C4-2B (cell line): Measurements from ENCODE around the gene IL1R2.

ENCODE experiments used
- ZFX ChIP-seq: fragments of 450-650 bp; IDR thresholded peaks from 2 replicates; pipeline ENCODE4 v1.6.1; 2017
- TF ChIP-seq, protein P1 (sequence below): fragments of 450-650 bp; conservative IDR thresholded peaks from 2 replicates; pipeline ENCODE4 v1.5.1; 2017; ENCODE audit warnings: mild to moderate bottlenecking

DNA sequence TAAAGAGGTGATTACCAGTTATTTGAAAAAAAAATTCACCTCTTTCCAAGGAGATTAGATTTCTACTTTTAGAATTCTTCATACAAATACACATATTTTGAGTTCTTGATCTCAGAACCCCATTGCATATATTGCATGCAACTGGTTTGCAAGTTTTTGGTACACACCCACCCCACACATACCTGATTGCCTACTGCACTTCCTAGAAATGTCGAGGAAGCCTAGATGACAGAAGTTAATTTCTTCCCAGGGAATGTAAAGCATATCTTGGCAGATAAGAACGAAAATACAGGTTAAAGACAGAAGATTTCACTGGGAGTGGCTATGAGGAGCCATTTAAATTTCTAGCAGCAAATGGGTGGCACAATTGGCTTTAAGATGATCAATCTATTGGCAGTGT, 83.7 kb downstream of the IL1R2 start:
- TF ChIP-seq, protein P1, sequence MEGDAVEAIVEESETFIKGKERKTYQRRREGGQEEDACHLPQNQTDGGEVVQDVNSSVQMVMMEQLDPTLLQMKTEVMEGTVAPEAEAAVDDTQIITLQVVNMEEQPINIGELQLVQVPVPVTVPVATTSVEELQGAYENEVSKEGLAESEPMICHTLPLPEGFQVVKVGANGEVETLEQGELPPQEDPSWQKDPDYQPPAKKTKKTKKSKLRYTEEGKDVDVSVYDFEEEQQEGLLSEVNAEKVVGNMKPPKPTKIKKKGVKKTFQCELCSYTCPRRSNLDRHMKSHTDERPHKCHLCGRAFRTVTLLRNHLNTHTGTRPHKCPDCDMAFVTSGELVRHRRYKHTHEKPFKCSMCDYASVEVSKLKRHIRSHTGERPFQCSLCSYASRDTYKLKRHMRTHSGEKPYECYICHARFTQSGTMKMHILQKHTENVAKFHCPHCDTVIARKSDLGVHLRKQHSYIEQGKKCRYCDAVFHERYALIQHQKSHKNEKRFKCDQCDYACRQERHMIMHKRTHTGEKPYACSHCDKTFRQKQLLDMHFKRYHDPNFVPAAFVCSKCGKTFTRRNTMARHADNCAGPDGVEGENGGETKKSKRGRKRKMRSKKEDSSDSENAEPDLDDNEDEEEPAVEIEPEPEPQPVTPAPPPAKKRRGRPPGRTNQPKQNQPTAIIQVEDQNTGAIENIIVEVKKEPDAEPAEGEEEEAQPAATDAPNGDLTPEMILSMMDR, result no peak
- no peak for TF ChIP-seq ZFX
